Endothelial cell of umbilical vein (primary cell): ENCODE results near the gene TAF7. TPM values are rescaled to one million over a fixed set of nuclear protein-coding genes. Genes with fewer than 3 reads are reported as not detected.
"Not testable (repeated sequence)": the region's sequence is repeated elsewhere in the genome, so short reads cannot be mapped to it uniquely, and the experiment has no call there.

Source experiments
- BruUV-seq: library from RNA; stranded (reverse); fragments of 400-500 nt; replicated peaks from 2 replicates; lab custom pipeline; 2021; lab: Mats Ljungman, UMichigan
- CTCF ChIA-PET: fragments of 300-600, 350-600 bp; sonication (Branson Sonifier 250); formaldehyde crosslinking; loops from one replicate; lab custom pipeline; 2021; ENCODE audit warnings: antibody characterized with exemption, inconsistent platforms; lab: Charles Lee
- POLR2A ChIA-PET: fragments of 300-600, 350-600 bp; sonication (Branson Sonifier 250); formaldehyde crosslinking; loops from one replicate; lab custom pipeline; 2021; ENCODE audit warnings: antibody characterized with exemption, inconsistent platforms; lab: Charles Lee
- DNase-seq: peaks from one replicate; pipeline ENCODE4 v3.0.0-alpha.2; 2011; ENCODE audit warnings: low read depth, low spot score
- FAIRE-seq: peaks from 2 replicates; lab custom pipeline; 2011; peaks lifted over from hg19 to GRCh38; lab: Jason Lieb, UNC
- H2AFZ ChIP-seq: 2 replicates; pipeline ENCODE4 v1.6.0; 2012; ENCODE audit warnings: low read depth, low read length, control low read depth, inconsistent platforms
- H3K27ac ChIP-seq: 2 replicates; pipeline ENCODE4 v1.5.1; 2011; ENCODE audit warnings: low read depth, mild to moderate bottlenecking, control low read depth, low read length, moderate library complexity; ENCODE audit not compliant: insufficient read depth
- H3K27me3 ChIP-seq, 2 experiments: 2 replicates each; pipeline versions ENCODE4 v1.6.0 to v1.6.1; 2011; ENCODE audit warnings: low read length in 2 of 2, mixed read lengths in 1 of 2; ENCODE audit not compliant: control insufficient read depth in 2 of 2, insufficient read depth in 2 of 2
- H3K36me3 ChIP-seq, 2 experiments: 2 replicates in 1 of 2; 3 replicates in 1 of 2; pipeline ENCODE4 v1.5.1; 2011; ENCODE audit warnings: low read length in 2 of 2, mild to moderate bottlenecking in 1 of 2, moderate library complexity in 1 of 2; ENCODE audit not compliant: control insufficient read depth in 2 of 2, insufficient read depth in 2 of 2; ENCODE audit errors: extremely low read depth in 1 of 2
- H3K4me1 ChIP-seq: 3 replicates; pipeline ENCODE4 v1.5.1; 2011; ENCODE audit warnings: mild to moderate bottlenecking, low read length; ENCODE audit not compliant: control insufficient read depth, insufficient read depth; ENCODE audit errors: extremely low read depth
- H3K4me2 ChIP-seq: 2 replicates; pipeline ENCODE4 v1.6.1; 2011; ENCODE audit warnings: low read length, control low read depth, mixed read lengths; ENCODE audit not compliant: insufficient read depth
- H3K4me3 ChIP-seq, 3 experiments: fragments of 200-600 bp in 1 of 3; sonication (generic), shearing (Covaris generic) in 1 of 3; replicated peaks in 1 of 3; 2 replicates each; pipeline ENCODE4 v1.5.1; 2011 to 2016; ENCODE audit warnings: control low read depth in 3 of 3, low read length in 3 of 3, mild to moderate bottlenecking in 2 of 3, inconsistent platforms in 1 of 3, low read depth in 1 of 3, moderate library complexity in 1 of 3; ENCODE audit not compliant: insufficient read depth in 1 of 3
- H3K79me2 ChIP-seq: 2 replicates; pipeline ENCODE4 v1.6.0; 2012; ENCODE audit warnings: low read length, inconsistent platforms; ENCODE audit not compliant: control insufficient read depth, insufficient read depth
- H3K9ac ChIP-seq: replicated peaks from 2 replicates; pipeline ENCODE3; 2011; ENCODE audit warnings: low read length, control low read depth; ENCODE audit not compliant: insufficient read depth; ENCODE audit errors: extremely low read depth
- H3K9me1 ChIP-seq: replicated peaks from 3 replicates; pipeline ENCODE4 v1.6.0; 2011; ENCODE audit warnings: mild to moderate bottlenecking, low read length; ENCODE audit not compliant: control insufficient read depth, insufficient read depth; ENCODE audit errors: extremely low read depth
- H3K9me3 ChIP-seq: replicated peaks from 2 replicates; pipeline ENCODE4 v1.5.1; 2012; ENCODE audit warnings: low read length, inconsistent platforms; ENCODE audit not compliant: control insufficient read depth, insufficient read depth
- H4K20me1 ChIP-seq: replicated peaks from 2 replicates; pipeline ENCODE3; 2011; ENCODE audit warnings: mild to moderate bottlenecking, low read length; ENCODE audit not compliant: control insufficient read depth, insufficient read depth; ENCODE audit errors: extremely low read depth
- CTCF ChIP-seq, 2 donors: IDR thresholded peaks; 1 replicate in 1 of 2; 2 replicates in 1 of 2; pipeline ENCODE4 v1.5.1; 2011; ENCODE audit warnings: low read length in 2 of 2, mild to moderate bottlenecking in 2 of 2, moderate library complexity in 2 of 2, control low read depth in 1 of 2, inconsistent platforms in 1 of 2, low read depth in 1 of 2; ENCODE audit not compliant: insufficient read depth in 1 of 2; ENCODE audit errors: extremely low read depth in 1 of 2
- EZH2 ChIP-seq: IDR thresholded peaks from 2 replicates; pipeline ENCODE4 v1.6.1; 2012; ENCODE audit warnings: borderline replicate concordance, low read depth, mild to moderate bottlenecking, moderate library complexity, low read length, inconsistent platforms; ENCODE audit not compliant: severe bottlenecking
- FOS ChIP-seq: IDR thresholded peaks from 2 replicates; pipeline ENCODE4 v1.6.1; 2011; ENCODE audit warnings: mild to moderate bottlenecking, low read length, moderate library complexity, borderline replicate concordance; ENCODE audit not compliant: insufficient read depth
- GATA2 ChIP-seq: IDR thresholded peaks from 2 replicates; pipeline ENCODE4 v1.7.0; 2011; ENCODE audit warnings: low read depth, mild to moderate bottlenecking, moderate library complexity, mixed read lengths, low read length; ENCODE audit not compliant: insufficient read length, insufficient read depth
- JUN ChIP-seq: IDR thresholded peaks from 2 replicates; pipeline ENCODE4 v1.6.1; 2011; ENCODE audit warnings: borderline replicate concordance, low read depth; ENCODE audit not compliant: insufficient read length, insufficient read depth
- MAX ChIP-seq: IDR thresholded peaks from 2 replicates; pipeline ENCODE4 v1.6.1; 2011; ENCODE audit not compliant: insufficient read depth, insufficient read length
- MYC ChIP-seq: IDR thresholded peaks from one replicate; pipeline ENCODE4 v1.6.1; 2011; ENCODE audit warnings: mild to moderate bottlenecking, low read depth, low read length
- POLR2A ChIP-seq: IDR thresholded peaks from 2 replicates; pipeline ENCODE4 v1.6.1; 2012; ENCODE audit warnings: low read depth, mild to moderate bottlenecking, control low read depth, low read length
- POLR2AphosphoS5 ChIP-seq: IDR thresholded peaks from 2 replicates; pipeline ENCODE4 v1.6.1; 2012; ENCODE audit warnings: low read depth, mild to moderate bottlenecking, control low read depth, low read length, moderate library complexity; ENCODE audit not compliant: insufficient read depth
- dilution Hi-C: fragments of 300-500 bp; cut with MboI; formaldehyde crosslinking; loops from one replicate; pipeline ENCODE4 v1.15.0; 2019; ENCODE audit warnings: low sequenced_read_pairs; ENCODE audit not compliant: extremely low pct_ligation_motif_present
- intact Hi-C: fragments of 100-400 bp; cut with micrococcal nuclease; formaldehyde crosslinking; loops from one replicate; pipeline ENCODE4 v1.10.0; 2022
- polyA plus RNA-seq, 4 experiments: library from polyadenylated mRNA; depleted of rRNA in 3 of 4; stranded (reverse) in 3 of 4; unstranded in 1 of 4; fragments of >200 nt; gene quantifications; 2 replicates each; pipeline versions ENCODE4 v1.2.1 to v1.2.3, GENCODE V29; 2011 to 2012; ENCODE audit warnings: missing spikeins in 1 of 4
- total RNA-seq: library from RNA; stranded (reverse); gene quantifications from 2 replicates; pipeline ENCODE4 v1.2.3, GENCODE V29; 2021

Gene TAF7
- total and polyA plus RNA-seq, 2 donors (not counting 3 experiments of a cell fraction or from before 2014, with no cell fraction given) = 21.8 to 62.0 TPM

GRCh38 chr5:141342773-141343172 is 22.2 kb upstream of the TAF7 start:
- H3K36me3 ChIP-seq = no peaks in the 10 kb centered on the region
- no TSS peak for BruUV-seq
- TF ChIP-seq MYC (no peak), EZH2 (no peak), GATA2 (no peak), MAX (no peak), POLR2AphosphoS5 (no peak), POLR2A (no peak), CTCF (IDR thresholded peaks at IDR 0.05; ENCODE audit: extremely low read depth in 1 of 2, insufficient read depth in 1 of 2, low read depth in 1 of 2, low read length in 2 of 2) (no peak), FOS (no peak), JUN (no peak)
- no peak overlapping the region for H3K4me3 ChIP-seq
- FAIRE-seq (no peak), DNase-seq (no peak)
- no peaks in the 10 kb centered on the region for H3K79me2 ChIP-seq
- H3K9me1 ChIP-seq = no peaks in the 10 kb centered on the region
- intact Hi-C loops = loop anchor here (2.0 kb wide), 1 partner anchor 22 kb away; the partner anchor contains the start of gene TAF7
- dilution Hi-C loops = no loop called here
- ChIA-PET CTCF (interaction anchor here (1.2 to 3.8 kb wide), 9 partner anchors 8 to 224 kb away, joined by 3 to 38 read pairs (median 9); partner anchors contain the start of genes PCDHGA1 and PCDHGA10), POLR2A (no interaction called here)
- peaks cover 12 to 32% of the 10 kb centered on the region in 2 experiments for H3K27me3 ChIP-seq
- no peak overlapping the region for H3K27ac ChIP-seq
- no peak overlapping the region for H3K4me2 ChIP-seq
- H4K20me1 ChIP-seq = no peaks in the 10 kb centered on the region
- H3K4me1 ChIP-seq = peaks cover 3% of the 10 kb centered on the region
- H3K9me3 ChIP-seq = no peaks in the 10 kb centered on the region
- H2AFZ ChIP-seq = no peak overlapping the region
- H3K9ac ChIP-seq = no peak overlapping the region

GRCh38 chr5:141340781-141341354 is 20.3 kb upstream of the TAF7 start:
- dilution Hi-C loops = not testable (repeated sequence)

More at GRCh38 chr5:141340781-141341354, 20.3 kb upstream of the TAF7 start:
- H3K4me1 ChIP-seq, H3K9me3 ChIP-seq, FAIRE-seq, H4K20me1 ChIP-seq, H2AFZ ChIP-seq, H3K79me2 ChIP-seq, H3K4me3 ChIP-seq, DNase-seq, H3K9me1 ChIP-seq, intact Hi-C loops, POLR2A ChIA-PET, BruUV-seq, H3K4me2 ChIP-seq, H3K9ac ChIP-seq, H3K27ac ChIP-seq, H3K36me3 ChIP-seq: not testable (repeated sequence)
- CTCF ChIA-PET = interaction anchor here (3.8 kb wide), 1 partner anchor 223 kb away, joined by 38 read pairs; no protein-coding TSS in a partner anchor
- peaks cover 14 to 51% of the 10 kb centered on the region in 2 experiments for H3K27me3 ChIP-seq
